ENCODE measurements around the gene NRL.
A peak's percentile ranks its signal among the peaks of the same experiment; 100 is the strongest.

NRL gene

GRCh38 chr14:24146978-24147760, 32.4 kb upstream of the NRL start, which contains the start of gene RNF31:
TSS of gene RNF31 (plus strand) at chr14:24147498. CDS start at chr14:24147699, 201 bp downstream.
- Histone ChIP-seq H3K4me3 (ENCODE audit: low read length in 2 of 2) (peak within 1 kb of the TSS; percentile 93 to 96), H3K27me3 (ENCODE audit: control insufficient read depth in 3 of 3, insufficient read depth in 3 of 3, low read depth in 1 of 3, low read length in 3 of 3) (no peaks in the 10 kb centered on the region), H2AK5ac (ENCODE audit: low read depth, low read length) (peak within 1 kb of the TSS; percentile 86), H3K14ac (ENCODE audit: low read length) (peak within 1 kb of the TSS; percentile 91), H3K36me3 (replicated peaks in 1 of 2; ENCODE audit: control insufficient read depth in 2 of 2, insufficient read depth in 2 of 2, low read length in 2 of 2) (peaks cover 36 to 63% of the 10 kb centered on the region in 2 donors), H2BK12ac (ENCODE audit: low read length) (no peak within 1 kb of the TSS), H3K4ac (ENCODE audit: low read length) (no peak within 1 kb of the TSS), H3K27ac (replicated peaks; ENCODE audit: low read length) (peak within 1 kb of the TSS; percentile 85), H3K79me1 (ENCODE audit: low read depth, low read length) (peaks cover 13% of the 10 kb centered on the region), H3K18ac (ENCODE audit: low read length) (peak within 1 kb of the TSS; percentile 95), H3K9ac (ENCODE audit: low read depth, low read length, poor library complexity) (peak within 1 kb of the TSS; percentile 97), H4K91ac (ENCODE audit: low read depth, low read length, poor library complexity) (no peak within 1 kb of the TSS), H2BK15ac (ENCODE audit: low read length) (peak within 1 kb of the TSS; percentile 37), H3K23ac (ENCODE audit: low read depth, low read length, poor library complexity) (peak within 1 kb of the TSS; percentile 11), H2AFZ (ENCODE audit: low read length) (peak within 1 kb of the TSS; percentile 95), H3K4me2 (ENCODE audit: insufficient read depth, low read length, poor library complexity, severe bottlenecking) (peak within 1 kb of the TSS; percentile 97), H2BK5ac (ENCODE audit: low read length) (peak within 1 kb of the TSS; percentile 83), H4K8ac (ENCODE audit: low read depth, low read length) (no peak within 1 kb of the TSS), H2BK120ac (ENCODE audit: low read depth, low read length) (peak within 1 kb of the TSS; percentile 84), H3K4me1 (ENCODE audit: control insufficient read depth in 2 of 2, insufficient read depth in 1 of 2, low read depth in 1 of 2, low read length in 2 of 2) (peaks cover 8 to 17% of the 10 kb centered on the region in 2 donors), H3K9me3 (replicated peaks in 1 of 2; ENCODE audit: control insufficient read depth in 2 of 2, insufficient read depth in 1 of 2, low read depth in 1 of 2, low read length in 2 of 2) (no peaks in the 10 kb centered on the region)
- no CpG with 5 or more reads among the region's 57 CpGs for WGBS, 2 donors (ENCODE audit: extremely low coverage in 2 of 2, insufficient read length in 2 of 2, insufficient replicate concordance in 1 of 2)
- DNase-seq (ENCODE audit: low spot score), result peak; percentile 95

GRCh38 chr14:24146453-24146977, 31.8 kb upstream of the NRL start, which contains the start of gene PSME2:
TSS of gene PSME2 (minus strand) at chr14:24146610. CDS start at chr14:24146581, 29 bp downstream.
- Histone ChIP-seq H2AK5ac (ENCODE audit: low read depth, low read length) (peak within 1 kb of the TSS; percentile 38), H2BK12ac (ENCODE audit: low read length) (no peak within 1 kb of the TSS), H3K4ac (ENCODE audit: low read length) (no peak within 1 kb of the TSS), H3K36me3 (replicated peaks in 1 of 2; ENCODE audit: control insufficient read depth in 2 of 2, insufficient read depth in 2 of 2, low read length in 2 of 2) (peaks cover 31 to 57% of the 10 kb centered on the region in 2 donors), H2BK15ac (ENCODE audit: low read length) (peak within 1 kb of the TSS; percentile 37), H2BK5ac (ENCODE audit: low read length) (peak within 1 kb of the TSS; percentile 83), H3K18ac (ENCODE audit: low read length) (peak within 1 kb of the TSS; percentile 95), H4K8ac (ENCODE audit: low read depth, low read length) (no peak within 1 kb of the TSS), H3K27ac (replicated peaks; ENCODE audit: low read length) (peak within 1 kb of the TSS; percentile 85), H2AFZ (ENCODE audit: low read length) (peak within 1 kb of the TSS; percentile 95), H3K23ac (ENCODE audit: low read depth, low read length, poor library complexity) (peak within 1 kb of the TSS; percentile 11), H4K91ac (ENCODE audit: low read depth, low read length, poor library complexity) (no peak within 1 kb of the TSS), H3K4me2 (ENCODE audit: insufficient read depth, low read length, poor library complexity, severe bottlenecking) (peak within 1 kb of the TSS; percentile 97), H3K4me1 (ENCODE audit: control insufficient read depth in 2 of 2, insufficient read depth in 1 of 2, low read depth in 1 of 2, low read length in 2 of 2) (peaks cover 10 to 17% of the 10 kb centered on the region in 2 donors), H3K9ac (ENCODE audit: low read depth, low read length, poor library complexity) (peak within 1 kb of the TSS; percentile 97), H3K79me1 (ENCODE audit: low read depth, low read length) (peaks cover 13% of the 10 kb centered on the region), H2BK120ac (ENCODE audit: low read depth, low read length) (peak within 1 kb of the TSS; percentile 84), H3K27me3 (ENCODE audit: control insufficient read depth in 3 of 3, insufficient read depth in 3 of 3, low read depth in 1 of 3, low read length in 3 of 3) (no peaks in the 10 kb centered on the region), H3K9me3 (replicated peaks in 1 of 2; ENCODE audit: control insufficient read depth in 2 of 2, insufficient read depth in 1 of 2, low read depth in 1 of 2, low read length in 2 of 2) (no peaks in the 10 kb centered on the region), H3K4me3 (ENCODE audit: low read length in 2 of 2) (peak within 1 kb of the TSS; percentile 93 to 96), H3K14ac (ENCODE audit: low read length) (peak within 1 kb of the TSS; percentile 91)
- WGBS, 2 donors (ENCODE audit: extremely low coverage in 2 of 2, insufficient read length in 2 of 2, insufficient replicate concordance in 1 of 2), result no CpG with 5 or more reads among the region's 25 CpGs
- peak; percentile 96 for DNase-seq (ENCODE audit: low spot score)

GRCh38 chr14:24145690-24146452, 31.1 kb upstream of the NRL start:
- H3K4me3 ChIP-seq (ENCODE audit: low read length in 2 of 2), result peak overlapping the region; percentile 81 to 96
- WGBS, 2 donors (ENCODE audit: extremely low coverage in 2 of 2, insufficient read length in 2 of 2, insufficient replicate concordance in 1 of 2), result no CpG with 5 or more reads among the region's 9 CpGs
- no peaks in the 10 kb centered on the region for H3K27me3 ChIP-seq (ENCODE audit: control insufficient read depth in 3 of 3, insufficient read depth in 3 of 3, low read depth in 1 of 3, low read length in 3 of 3)

More at GRCh38 chr14:24145690-24146452, 31.1 kb upstream of the NRL start:
- no peak for DNase-seq (ENCODE audit: low spot score)
- H2AFZ ChIP-seq (ENCODE audit: low read length), result peak overlapping the region; percentile 88
- H3K23ac ChIP-seq (ENCODE audit: low read depth, low read length, poor library complexity), result no peak overlapping the region
- H3K4ac ChIP-seq (ENCODE audit: low read length), result no peak overlapping the region
- peak overlapping the region; percentile 86 for H3K18ac ChIP-seq (ENCODE audit: low read length)
- peak overlapping the region; percentile 56 for H3K27ac ChIP-seq (replicated peaks; ENCODE audit: low read length)
- peak overlapping the region; percentile 83 for H2BK5ac ChIP-seq (ENCODE audit: low read length)
- peak overlapping the region; percentile 95 for H3K9ac ChIP-seq (ENCODE audit: low read depth, low read length, poor library complexity)
- H3K36me3 ChIP-seq (replicated peaks in 1 of 2; ENCODE audit: control insufficient read depth in 2 of 2, insufficient read depth in 2 of 2, low read length in 2 of 2), result peaks cover 25 to 50% of the 10 kb centered on the region in 2 donors
- H2AK5ac ChIP-seq (ENCODE audit: low read depth, low read length), result peak overlapping the region; percentile 38
- H2BK12ac ChIP-seq (ENCODE audit: low read length), result no peak overlapping the region
- H3K4me2 ChIP-seq (ENCODE audit: insufficient read depth, low read length, poor library complexity, severe bottlenecking), result peak overlapping the region; percentile 76
- H2BK15ac ChIP-seq (ENCODE audit: low read length), result peak overlapping the region; percentile 37
- H3K79me1 ChIP-seq (ENCODE audit: low read depth, low read length), result peaks cover 17% of the 10 kb centered on the region
- H3K4me1 ChIP-seq (ENCODE audit: control insufficient read depth in 2 of 2, insufficient read depth in 1 of 2, low read depth in 1 of 2, low read length in 2 of 2), result peaks cover 10 to 17% of the 10 kb centered on the region in 2 donors
- no peak overlapping the region for H4K91ac ChIP-seq (ENCODE audit: low read depth, low read length, poor library complexity)
- peak overlapping the region; percentile 91 for H3K14ac ChIP-seq (ENCODE audit: low read length)
- H2BK120ac ChIP-seq (ENCODE audit: low read depth, low read length), result no peak overlapping the region
- H3K9me3 ChIP-seq (replicated peaks in 1 of 2; ENCODE audit: control insufficient read depth in 2 of 2, insufficient read depth in 1 of 2, low read depth in 1 of 2, low read length in 2 of 2), result no peaks in the 10 kb centered on the region
- H4K8ac ChIP-seq (ENCODE audit: low read depth, low read length), result no peak overlapping the region
